ENCODE measurements around the gene ADARB1. TPM values are rescaled to one million over a fixed set of nuclear protein-coding genes. Genes with fewer than 3 reads are reported as not detected.

Gene ADARB1
- total and polyA plus RNA-seq, 2 donors = 11.9 to 14.6 TPM

GRCh38 chr21:45030682-45031570 lies 43.5 kb upstream of the ADARB1 start:
- Histone ChIP-seq H3K36me3 (ENCODE audit: control insufficient read depth in 2 of 2, insufficient read depth in 2 of 2, low read length in 1 of 2) (no peaks in the 10 kb centered on the region), H3K27ac (ENCODE audit: low read depth in 1 of 2, low read length in 1 of 2) (no peak overlapping the region), H3K9me3 (ENCODE audit: control insufficient read depth in 2 of 2, insufficient read depth in 1 of 2, low read length in 1 of 2) (peaks cover 0 to 7% of the 10 kb centered on the region in 2 donors), H3K4me3 (ENCODE audit: low read length in 2 of 2) (no peak overlapping the region), H3K4me1 (ENCODE audit: control insufficient read depth in 2 of 2, insufficient read depth in 2 of 2, low read length in 2 of 2) (peaks cover 0 to 5% of the 10 kb centered on the region in 2 donors), H3K27me3 (ENCODE audit: control insufficient read depth in 2 of 2, insufficient read depth in 1 of 2, low read length in 1 of 2) (peaks cover 0 to 47% of the 10 kb centered on the region in 2 donors)
- DNase-seq (ENCODE audit: low read depth in 6 of 9, low spot score in 9 of 9) = no peak
- WGBS = 49% methylated on average over 23 of the region's 23 CpGs

GRCh38 chr21:45031571-45032191 lies 42.7 kb upstream of the ADARB1 start:
- peaks cover 0 to 5% of the 10 kb centered on the region in 2 donors for H3K4me1 ChIP-seq (ENCODE audit: control insufficient read depth in 2 of 2, insufficient read depth in 2 of 2, low read length in 2 of 2)
- no peak for DNase-seq (ENCODE audit: low read depth in 6 of 9, low spot score in 9 of 9)
- 92% methylated on average over 23 of the region's 23 CpGs for WGBS
- H3K27me3 ChIP-seq (ENCODE audit: control insufficient read depth in 2 of 2, insufficient read depth in 1 of 2, low read length in 1 of 2) = peaks cover 0 to 47% of the 10 kb centered on the region in 2 donors
- no peak overlapping the region for H3K4me3 ChIP-seq (ENCODE audit: low read length in 2 of 2)
- H3K9me3 ChIP-seq (ENCODE audit: control insufficient read depth in 2 of 2, insufficient read depth in 1 of 2, low read length in 1 of 2) = peaks cover 0 to 10% of the 10 kb centered on the region in 2 donors
- H3K27ac ChIP-seq (ENCODE audit: low read depth in 1 of 2, low read length in 1 of 2) = no peak overlapping the region
- H3K36me3 ChIP-seq (ENCODE audit: control insufficient read depth in 2 of 2, insufficient read depth in 2 of 2, low read length in 1 of 2) = no peaks in the 10 kb centered on the region

DNA sequence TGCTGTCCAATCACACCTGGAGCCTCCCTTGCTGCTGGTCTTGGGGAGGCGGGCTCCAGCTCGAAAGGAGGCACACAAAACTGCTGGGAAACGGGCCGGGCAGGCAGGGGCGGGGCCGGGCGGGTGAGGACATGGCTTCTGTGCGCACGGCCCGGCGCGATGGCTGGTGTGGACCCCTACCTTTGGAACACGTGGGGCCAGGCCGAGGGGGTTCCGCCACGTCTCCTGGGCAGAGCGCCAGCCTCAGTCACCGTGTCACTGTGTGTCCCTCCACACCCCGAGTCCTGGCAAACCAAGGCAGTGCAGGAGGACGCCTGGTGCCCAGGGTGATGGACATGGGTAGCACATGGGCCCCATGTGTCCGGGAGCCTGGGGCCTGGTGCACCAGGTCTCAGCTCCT lies 42.0 kb upstream of the ADARB1 start:
- peaks cover 0 to 5% of the 10 kb centered on the region in 2 donors for H3K4me1 ChIP-seq (ENCODE audit: control insufficient read depth in 2 of 2, insufficient read depth in 2 of 2, low read length in 2 of 2)
- no peak overlapping the region for H3K27ac ChIP-seq (ENCODE audit: low read depth in 1 of 2, low read length in 1 of 2)

DNA sequence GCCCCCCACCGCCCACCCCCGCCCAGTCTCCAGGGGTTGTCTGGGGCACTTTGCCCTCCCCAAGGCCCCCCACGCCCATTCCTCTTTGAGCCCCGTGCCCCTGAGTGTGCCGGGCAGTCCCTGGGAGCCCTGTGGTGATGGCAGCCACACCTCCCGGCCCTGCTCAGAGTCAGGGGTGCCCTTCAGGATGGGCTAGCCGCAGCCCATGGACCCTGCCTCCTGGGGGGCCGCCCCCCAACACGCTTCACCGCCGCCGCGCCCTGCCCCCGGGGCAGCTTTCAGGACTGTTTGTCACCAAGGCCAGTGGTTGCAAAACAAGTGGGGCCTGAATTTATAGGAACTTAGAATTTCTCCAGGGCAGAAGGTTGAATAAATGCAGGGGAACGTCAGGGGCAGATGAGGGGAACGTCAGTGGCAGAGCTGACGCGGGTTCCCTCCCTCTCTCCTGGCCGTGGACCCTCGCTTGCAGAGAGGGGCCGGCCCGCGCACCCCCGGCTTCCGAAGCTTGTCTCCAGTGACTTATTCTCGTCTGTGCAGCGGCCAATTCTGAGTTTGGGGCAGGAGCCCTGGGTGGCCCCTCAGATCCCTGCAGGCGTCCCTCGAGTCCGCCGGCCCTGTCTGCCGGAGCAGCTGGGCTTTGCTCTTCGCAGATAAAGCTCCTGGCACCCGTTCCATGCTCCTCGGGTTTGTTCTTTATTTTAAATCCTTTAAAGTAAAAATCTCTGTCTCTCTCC lies 41.2 kb upstream of the ADARB1 start:
- WGBS = 89% methylated on average over 35 of the region's 35 CpGs
- peak overlapping the region in 1 of 2 donors; percentile 52 for H3K27ac ChIP-seq (ENCODE audit: low read depth in 1 of 2, low read length in 1 of 2)
- H3K4me1 ChIP-seq (ENCODE audit: control insufficient read depth in 2 of 2, insufficient read depth in 2 of 2, low read length in 2 of 2) = peaks cover 0 to 5% of the 10 kb centered on the region in 2 donors
- H3K9me3 ChIP-seq (ENCODE audit: control insufficient read depth in 2 of 2, insufficient read depth in 1 of 2, low read length in 1 of 2) = peaks cover 1 to 21% of the 10 kb centered on the region in 2 donors
- H3K27me3 ChIP-seq (ENCODE audit: control insufficient read depth in 2 of 2, insufficient read depth in 1 of 2, low read length in 1 of 2) = peaks cover 0 to 47% of the 10 kb centered on the region in 2 donors
- H3K4me3 ChIP-seq (ENCODE audit: low read length in 2 of 2) = no peak overlapping the region
- DNase-seq (ENCODE audit: low read depth in 6 of 9, low spot score in 9 of 9) = no peak
- H3K36me3 ChIP-seq (ENCODE audit: control insufficient read depth in 2 of 2, insufficient read depth in 2 of 2, low read length in 1 of 2) = no peaks in the 10 kb centered on the region

More for the DNA sequence above, 42.0 kb upstream of the ADARB1 start:
- Histone ChIP-seq H3K36me3 (ENCODE audit: control insufficient read depth in 2 of 2, insufficient read depth in 2 of 2, low read length in 1 of 2) (no peaks in the 10 kb centered on the region), H3K4me3 (ENCODE audit: low read length in 2 of 2) (no peak overlapping the region), H3K9me3 (ENCODE audit: control insufficient read depth in 2 of 2, insufficient read depth in 1 of 2, low read length in 1 of 2) (peaks cover 1 to 17% of the 10 kb centered on the region in 2 donors), H3K27me3 (ENCODE audit: control insufficient read depth in 2 of 2, insufficient read depth in 1 of 2, low read length in 1 of 2) (peaks cover 0 to 47% of the 10 kb centered on the region in 2 donors)
- WGBS = 95% methylated on average over 21 of the region's 21 CpGs
- DNase-seq (ENCODE audit: low read depth in 6 of 9, low spot score in 9 of 9) = no peak

DNA sequence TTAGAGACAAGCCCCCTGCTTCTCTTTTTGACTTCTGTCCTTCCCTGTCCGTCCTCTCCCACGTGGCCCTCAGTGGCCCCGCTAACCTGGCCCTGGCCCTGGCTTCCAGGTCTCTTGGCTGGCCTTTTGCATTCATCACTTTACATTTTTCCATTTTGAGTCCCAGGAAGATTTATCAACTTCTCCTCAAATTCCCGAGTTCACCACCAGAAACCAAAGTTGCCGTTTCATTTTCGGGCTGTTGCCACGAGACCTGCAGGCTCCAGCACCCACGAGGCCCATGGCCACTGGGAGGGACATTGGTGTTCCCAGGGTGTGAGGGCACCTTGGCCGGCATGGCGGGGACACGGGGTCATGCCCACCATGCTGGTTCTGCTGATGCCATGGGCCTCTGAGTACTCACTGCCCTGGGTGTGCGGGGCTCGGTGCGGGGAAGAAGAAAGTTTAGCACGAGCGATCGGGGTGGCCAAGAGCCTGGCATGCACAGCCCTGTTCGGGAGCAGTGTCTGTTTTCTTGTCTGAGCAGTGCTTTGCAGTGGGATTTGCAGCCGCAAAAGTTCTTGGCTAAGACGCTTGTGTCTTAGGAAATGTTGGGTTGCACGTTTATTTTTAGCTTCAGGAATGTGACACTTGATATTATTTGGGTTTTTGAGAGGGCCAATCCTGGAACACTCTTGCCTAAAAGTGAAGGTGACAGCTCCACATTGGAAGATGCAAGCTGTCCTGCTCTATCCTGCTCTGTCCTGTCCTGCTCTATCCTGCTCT lies 40.4 kb upstream of the ADARB1 start:
- Histone ChIP-seq H3K4me1 (ENCODE audit: control insufficient read depth in 2 of 2, insufficient read depth in 2 of 2, low read length in 2 of 2) (peaks cover 0 to 5% of the 10 kb centered on the region in 2 donors), H3K27ac (ENCODE audit: low read depth in 1 of 2, low read length in 1 of 2) (peak overlapping the region in 1 of 2 donors; percentile 53), H3K9me3 (ENCODE audit: control insufficient read depth in 2 of 2, insufficient read depth in 1 of 2, low read length in 1 of 2) (peaks cover 1 to 21% of the 10 kb centered on the region in 2 donors), H3K4me3 (ENCODE audit: low read length in 2 of 2) (no peak overlapping the region), H3K27me3 (ENCODE audit: control insufficient read depth in 2 of 2, insufficient read depth in 1 of 2, low read length in 1 of 2) (peaks cover 0 to 44% of the 10 kb centered on the region in 2 donors), H3K36me3 (ENCODE audit: control insufficient read depth in 2 of 2, insufficient read depth in 2 of 2, low read length in 1 of 2) (no peaks in the 10 kb centered on the region)
- 92% methylated on average over 21 of the region's 21 CpGs for WGBS
- DNase-seq (ENCODE audit: low read depth in 6 of 9, low spot score in 9 of 9) = peak in 1 of 9 donors; percentile 11

DNA sequence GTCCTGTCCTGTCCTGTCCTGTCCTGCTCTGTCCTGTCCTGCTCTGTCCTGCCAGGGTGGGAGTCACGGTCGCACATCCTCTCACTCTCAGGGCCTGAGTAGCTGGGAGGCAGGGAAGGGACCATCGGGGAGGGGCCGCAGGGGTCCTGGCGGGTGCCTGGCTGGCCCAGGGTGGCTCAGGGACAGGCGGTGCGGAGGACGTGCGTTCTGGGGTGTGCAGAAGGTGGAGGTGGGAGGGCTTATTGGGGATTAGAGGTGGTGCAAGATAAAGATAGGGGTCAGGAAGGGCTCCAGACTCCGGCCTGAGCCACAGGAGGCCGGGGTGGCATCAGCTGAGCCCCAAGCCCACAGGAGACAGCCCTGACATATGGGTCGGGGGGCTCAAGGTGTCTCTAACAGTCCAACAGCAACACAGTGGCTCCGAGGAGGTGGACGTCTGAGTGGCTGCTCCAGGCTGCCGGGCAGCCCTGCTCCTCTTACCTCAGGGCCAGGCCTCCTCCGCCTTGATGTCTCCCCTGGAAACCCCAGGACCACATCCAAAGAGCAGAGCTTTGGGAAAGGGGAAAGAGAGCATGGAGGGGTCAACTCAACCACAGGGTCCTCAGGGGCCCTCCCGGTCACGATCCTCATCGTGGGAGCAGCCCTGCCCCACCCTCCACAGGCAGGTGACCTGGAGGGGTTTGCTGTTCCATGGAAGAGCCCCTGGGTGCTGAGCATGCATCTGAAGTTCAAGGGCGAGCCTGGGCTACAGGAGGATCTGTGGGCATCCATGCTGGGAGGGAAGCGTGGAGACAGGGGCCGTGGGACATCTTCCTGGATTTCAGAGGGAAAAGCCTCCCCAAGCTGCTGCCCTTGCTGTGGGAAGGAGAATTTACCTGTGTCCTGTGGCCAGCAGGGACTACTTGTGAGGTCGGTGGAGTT lies 39.6 kb upstream of the ADARB1 start:
- Histone ChIP-seq H3K4me1 (ENCODE audit: control insufficient read depth in 2 of 2, insufficient read depth in 2 of 2, low read length in 2 of 2) (peaks cover 0 to 5% of the 10 kb centered on the region in 2 donors), H3K9me3 (ENCODE audit: control insufficient read depth in 2 of 2, insufficient read depth in 1 of 2, low read length in 1 of 2) (peaks cover 1 to 21% of the 10 kb centered on the region in 2 donors)

DNA sequence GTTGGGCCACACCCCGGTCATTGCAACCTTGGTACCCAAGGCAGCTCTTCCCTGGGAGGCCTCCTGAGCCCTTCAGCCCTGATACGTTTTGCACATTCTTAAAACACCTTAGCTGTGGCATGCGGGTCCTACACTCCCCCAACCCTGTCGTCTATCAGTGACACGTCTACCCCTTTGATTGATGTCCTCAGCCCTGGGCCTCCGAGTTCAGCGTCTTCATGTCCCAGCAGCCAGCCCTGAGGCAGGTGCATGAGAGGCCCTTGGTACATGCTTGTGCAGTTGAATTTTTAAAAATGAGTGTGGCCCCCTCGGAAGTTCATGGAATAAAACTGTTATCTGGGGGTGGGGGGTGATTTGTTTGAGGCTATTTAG lies 38.9 kb upstream of the ADARB1 start:
- 86% methylated on average over 8 of the region's 8 CpGs for whole genome bisulfite sequencing

More for the DNA sequence above, 39.6 kb upstream of the ADARB1 start:
- WGBS = 88% methylated on average over 23 of the region's 23 CpGs
- DNase-seq (ENCODE audit: low read depth in 6 of 9, low spot score in 9 of 9) = no peak
- H3K4me3 ChIP-seq (ENCODE audit: low read length in 2 of 2) = no peak overlapping the region
- peak overlapping the region in 1 of 2 donors; percentile 46 for H3K27ac ChIP-seq (ENCODE audit: low read depth in 1 of 2, low read length in 1 of 2)
- H3K36me3 ChIP-seq (ENCODE audit: control insufficient read depth in 2 of 2, insufficient read depth in 2 of 2, low read length in 1 of 2) = no peaks in the 10 kb centered on the region
- peaks cover 0 to 37% of the 10 kb centered on the region in 2 donors for H3K27me3 ChIP-seq (ENCODE audit: control insufficient read depth in 2 of 2, insufficient read depth in 1 of 2, low read length in 1 of 2)

More for the DNA sequence above, 38.9 kb upstream of the ADARB1 start:
- no peak overlapping the region for H3K4me3 ChIP-seq (ENCODE audit: low read length in 2 of 2)
- peaks cover 0 to 30% of the 10 kb centered on the region in 2 donors for H3K27me3 ChIP-seq (ENCODE audit: control insufficient read depth in 2 of 2, insufficient read depth in 1 of 2, low read length in 1 of 2)
- H3K36me3 ChIP-seq (ENCODE audit: control insufficient read depth in 2 of 2, insufficient read depth in 2 of 2, low read length in 1 of 2) = no peaks in the 10 kb centered on the region
- DNase-seq (ENCODE audit: low read depth in 6 of 9, low spot score in 9 of 9) = no peak
- H3K9me3 ChIP-seq (ENCODE audit: control insufficient read depth in 2 of 2, insufficient read depth in 1 of 2, low read length in 1 of 2) = peaks cover 1 to 21% of the 10 kb centered on the region in 2 donors
- peaks cover 0 to 5% of the 10 kb centered on the region in 2 donors for H3K4me1 ChIP-seq (ENCODE audit: control insufficient read depth in 2 of 2, insufficient read depth in 2 of 2, low read length in 2 of 2)
- H3K27ac ChIP-seq (ENCODE audit: low read depth in 1 of 2, low read length in 1 of 2) = no peak overlapping the region

Measured in thymus (tissue), 11 donors.